GM23248 (cell line): ENCODE data around the gene PARVB.

Experiments used
- EZH2 ChIP-seq: fragments of 200-600 bp; sonication (generic); IDR thresholded peaks from 2 replicates; pipeline ENCODE4 v1.6.1; 2018; ENCODE audit warnings: antibody characterized with exemption, mild to moderate bottlenecking; ENCODE audit not compliant: insufficient read depth, poor library complexity, severe bottlenecking
- EZH2phosphoT487 ChIP-seq: fragments of 200-600 bp; sonication (generic); IDR thresholded peaks from 2 replicates; pipeline ENCODE4 v1.6.1; 2018; ENCODE audit warnings: antibody characterized with exemption, moderate library complexity, mild to moderate bottlenecking, low read depth; ENCODE audit not compliant: insufficient read depth

GRCh38 chr22:44033694-44034093 lies 9.6 kb downstream of the PARVB start:
- no peak for TF ChIP-seq EZH2
- no peak for TF ChIP-seq EZH2phosphoT487
